Mammary epithelial cell (primary cell): ENCODE results near the gene PSPH.

ENCODE experiments used
- EZH2 ChIP-seq: IDR thresholded peaks from 2 replicates; pipeline ENCODE4 v1.6.1; 2012; ENCODE audit warnings: low read length, inconsistent platforms, borderline replicate concordance
- TF ChIP-seq, protein P1 (sequence below), 2 donors: IDR thresholded peaks in 1 of 2; conservative IDR thresholded peaks in 1 of 2; 2 replicates each; pipeline ENCODE4 v1.5.1; 2011 to 2012; ENCODE audit warnings: inconsistent platforms in 2 of 2, low read length in 2 of 2, mild to moderate bottlenecking in 2 of 2, control low read depth in 1 of 2, low read depth in 1 of 2; ENCODE audit not compliant: insufficient read depth in 1 of 2; ENCODE audit errors: extremely low read depth in 1 of 2

- TF ChIP-seq EZH2, result no peak
- TF ChIP-seq, protein P1, sequence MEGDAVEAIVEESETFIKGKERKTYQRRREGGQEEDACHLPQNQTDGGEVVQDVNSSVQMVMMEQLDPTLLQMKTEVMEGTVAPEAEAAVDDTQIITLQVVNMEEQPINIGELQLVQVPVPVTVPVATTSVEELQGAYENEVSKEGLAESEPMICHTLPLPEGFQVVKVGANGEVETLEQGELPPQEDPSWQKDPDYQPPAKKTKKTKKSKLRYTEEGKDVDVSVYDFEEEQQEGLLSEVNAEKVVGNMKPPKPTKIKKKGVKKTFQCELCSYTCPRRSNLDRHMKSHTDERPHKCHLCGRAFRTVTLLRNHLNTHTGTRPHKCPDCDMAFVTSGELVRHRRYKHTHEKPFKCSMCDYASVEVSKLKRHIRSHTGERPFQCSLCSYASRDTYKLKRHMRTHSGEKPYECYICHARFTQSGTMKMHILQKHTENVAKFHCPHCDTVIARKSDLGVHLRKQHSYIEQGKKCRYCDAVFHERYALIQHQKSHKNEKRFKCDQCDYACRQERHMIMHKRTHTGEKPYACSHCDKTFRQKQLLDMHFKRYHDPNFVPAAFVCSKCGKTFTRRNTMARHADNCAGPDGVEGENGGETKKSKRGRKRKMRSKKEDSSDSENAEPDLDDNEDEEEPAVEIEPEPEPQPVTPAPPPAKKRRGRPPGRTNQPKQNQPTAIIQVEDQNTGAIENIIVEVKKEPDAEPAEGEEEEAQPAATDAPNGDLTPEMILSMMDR (conservative IDR thresholded peaks at IDR 0.05 in 1 of 2, IDR thresholded peaks at IDR 0.05 in 1 of 2; ENCODE audit: extremely low read depth in 1 of 2, insufficient read depth in 1 of 2, low read depth in 1 of 2, low read length in 2 of 2), result no peak
Measured at GRCh38 chr7:56077681-56078080, 26.4 kb upstream of the PSPH start.
